GM18520 (cell line): ENCODE measurements around the gene ARHGAP22.

ENCODE experiments used
- ATAC-seq: cut with Tn5 transposase; IDR thresholded peaks from one replicate; pipeline ENCODE4 v1.9.1; 2021; ENCODE audit not compliant: unreplicated experiment

Gene ARHGAP22

DNA sequence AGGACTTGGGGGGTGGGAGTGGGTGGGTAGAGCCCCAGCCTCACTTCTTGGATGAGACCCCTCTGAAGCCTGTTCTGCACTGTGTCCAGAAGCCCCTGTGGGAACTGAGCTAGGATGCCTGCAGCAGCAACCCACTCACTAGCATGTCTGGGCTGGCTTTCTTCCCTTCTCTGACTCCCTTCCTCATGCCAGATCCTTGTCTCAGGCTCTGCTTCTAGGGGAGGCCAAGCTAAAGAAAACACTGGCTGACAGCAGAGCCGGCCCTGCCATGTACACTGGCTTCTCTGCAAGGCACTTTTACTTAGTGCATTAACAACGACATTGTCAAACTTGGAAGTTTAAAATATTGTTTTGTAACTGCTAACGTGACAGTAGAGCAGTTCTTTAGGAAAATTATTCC is 50.2 kb downstream of the ARHGAP22 start:
- no peak for ATAC-seq

DNA sequence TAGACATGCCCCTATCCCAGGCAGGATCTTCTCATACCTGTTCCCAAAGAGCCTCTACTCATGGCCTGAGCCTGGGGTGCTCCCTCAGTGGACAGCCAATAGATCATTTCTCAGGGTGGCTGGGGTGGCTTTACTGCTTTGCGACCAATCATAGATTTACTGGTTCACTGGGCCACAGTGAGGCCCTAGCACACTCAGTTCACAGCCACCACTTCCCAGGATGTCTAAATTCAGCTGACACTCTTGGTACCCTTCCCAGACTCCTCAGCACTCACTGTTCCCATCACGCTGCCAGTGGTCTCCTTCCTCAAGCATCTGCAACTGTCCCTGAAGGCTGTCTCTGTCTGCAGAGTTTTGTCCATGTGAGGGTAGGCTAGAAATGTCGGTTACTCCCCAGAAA is 50.6 kb downstream of the ARHGAP22 start:
- no peak for ATAC-seq

DNA sequence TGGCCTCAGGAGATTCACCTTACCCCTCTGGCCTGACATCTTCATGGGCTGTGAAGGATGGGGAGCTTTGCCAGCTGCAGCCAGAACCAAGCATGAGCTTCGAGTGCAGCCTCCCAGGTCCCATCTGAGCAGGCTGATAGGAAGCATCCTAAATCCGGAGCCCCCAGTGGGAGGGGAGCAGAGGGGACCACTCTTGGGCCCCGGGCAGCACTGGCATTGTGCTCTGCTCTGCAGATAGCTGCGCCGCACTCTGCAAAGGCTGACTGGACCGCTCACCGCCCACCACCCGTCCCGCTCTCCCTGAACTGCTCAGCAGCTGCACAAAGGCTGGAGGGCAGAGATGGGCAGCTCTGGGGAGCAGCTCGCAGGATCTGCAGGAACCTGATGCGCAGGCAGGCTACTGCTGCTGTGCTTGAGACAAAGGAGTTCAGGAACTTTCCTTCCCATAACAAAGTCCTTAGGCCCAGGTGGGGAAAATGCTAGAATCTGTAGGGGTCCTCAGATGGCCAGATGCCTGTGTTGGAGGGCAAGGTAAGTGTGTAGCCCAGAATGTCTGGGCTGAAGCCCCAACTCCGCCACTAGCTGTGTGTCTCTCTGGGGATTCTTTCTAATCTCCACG is 51.8 kb downstream of the ARHGAP22 start:
- ATAC-seq = no peak

- no peak for ATAC-seq
Observed at GRCh38 chr10:48551861-48552591, 52.8 kb downstream of the ARHGAP22 start.

GRCh38 chr10:48550977-48551376 is 53.9 kb downstream of the ARHGAP22 start:
- no peak for ATAC-seq

- ATAC-seq = no peak
Observed at GRCh38 chr10:48550071-48550691, 54.7 kb downstream of the ARHGAP22 start.

- ATAC-seq = no peak
Observed at GRCh38 chr10:48549236-48549635, 55.6 kb downstream of the ARHGAP22 start.

GRCh38 chr10:48548531-48549135 is 56.2 kb downstream of the ARHGAP22 start:
- ATAC-seq = no peak

DNA sequence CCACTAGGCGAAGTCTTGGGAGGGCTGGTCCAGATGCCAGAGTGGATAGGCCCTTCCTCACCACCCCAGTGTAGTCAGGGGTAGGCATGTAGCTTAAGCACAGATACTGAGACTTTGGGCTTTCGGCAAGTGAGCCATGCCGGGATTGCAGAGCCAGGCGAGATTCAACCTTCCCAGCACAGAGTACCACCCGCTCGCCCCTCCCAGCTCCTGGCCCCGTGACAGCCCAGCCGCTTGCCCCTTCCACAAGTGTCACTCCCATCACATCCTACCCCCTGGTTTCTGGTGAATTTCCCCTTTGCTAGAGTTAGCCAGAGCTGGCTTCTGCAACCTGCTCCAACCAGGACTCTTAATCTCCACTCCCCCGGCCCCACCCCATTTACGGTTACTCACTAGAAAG is 56.9 kb downstream of the ARHGAP22 start:
- no peak for ATAC-seq

- ATAC-seq = no peak
Observed at GRCh38 chr10:48547061-48547895, 57.6 kb downstream of the ARHGAP22 start.

DNA sequence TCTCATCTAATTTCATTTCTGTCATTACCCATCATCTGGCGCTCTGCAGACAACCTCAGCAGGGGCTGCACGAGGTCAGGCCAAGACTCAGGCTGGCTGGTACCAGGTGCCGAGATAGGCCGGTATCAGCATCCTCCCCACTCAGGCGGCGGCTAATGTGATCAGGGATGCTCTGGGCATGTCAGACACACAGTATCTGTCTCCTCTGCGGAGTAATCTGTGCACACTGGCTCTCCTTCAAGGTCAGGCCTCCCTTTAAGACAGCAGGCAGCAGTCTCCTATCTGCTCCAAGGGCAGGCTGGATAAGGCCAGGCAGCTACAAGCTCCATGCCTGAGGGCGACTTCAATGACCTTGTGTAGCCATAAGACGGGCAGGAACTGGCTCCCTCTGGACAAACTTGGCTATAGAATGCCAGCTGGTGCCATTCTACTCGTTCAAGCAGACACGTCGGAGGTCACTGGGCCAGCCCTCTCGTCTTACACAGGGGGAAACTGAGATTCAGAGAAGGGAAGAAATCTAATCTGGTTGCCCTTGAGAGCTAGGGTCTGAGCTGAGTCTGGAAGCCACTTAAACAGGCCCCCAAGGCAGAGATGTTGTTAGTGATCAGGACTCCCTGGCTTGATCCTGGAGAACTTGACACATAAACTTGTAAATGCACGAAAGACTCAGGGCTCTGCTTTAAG is 59.3 kb downstream of the ARHGAP22 start:
- ATAC-seq = no peak

GRCh38 chr10:48543182-48543844 is 61.6 kb downstream of the ARHGAP22 start:
- ATAC-seq = no peak

DNA sequence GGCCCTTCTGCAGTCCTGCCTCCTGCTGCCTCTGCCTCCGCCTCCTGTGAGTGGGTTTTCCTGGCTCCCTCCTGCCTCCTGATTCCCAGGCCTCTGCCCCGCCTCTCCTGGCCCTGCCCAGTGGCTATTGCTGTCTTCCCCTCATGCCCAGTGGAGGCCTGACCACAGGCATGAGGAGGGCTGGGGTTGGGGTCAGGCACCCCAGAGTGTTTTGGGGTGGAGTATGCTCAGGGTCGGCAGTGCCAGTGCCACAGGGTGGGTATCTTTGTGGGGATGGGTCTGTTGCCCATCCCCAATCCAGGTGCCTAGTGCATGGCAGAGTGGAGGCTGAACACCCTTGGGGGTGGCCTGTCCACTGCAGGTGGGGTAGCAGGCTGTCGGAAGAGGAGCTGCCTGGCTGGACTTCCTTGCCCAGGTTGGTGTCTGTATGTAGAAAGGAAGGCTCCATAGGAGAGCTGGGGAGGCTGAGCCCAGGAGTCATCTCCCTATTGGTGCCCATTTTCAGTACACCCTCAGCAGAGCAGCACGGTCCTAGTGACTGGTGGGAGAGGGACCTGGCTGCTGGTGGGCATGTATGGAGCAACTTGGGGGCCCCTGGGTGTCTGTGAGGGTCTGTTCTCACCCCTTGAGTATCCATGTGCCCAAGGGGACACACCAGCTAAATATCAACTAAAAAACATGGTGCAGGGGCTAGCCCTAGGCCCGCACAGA is 62.2 kb downstream of the ARHGAP22 start:
- no peak for ATAC-seq

GRCh38 chr10:48541144-48541795 is 63.6 kb downstream of the ARHGAP22 start:
- ATAC-seq = no peak

DNA sequence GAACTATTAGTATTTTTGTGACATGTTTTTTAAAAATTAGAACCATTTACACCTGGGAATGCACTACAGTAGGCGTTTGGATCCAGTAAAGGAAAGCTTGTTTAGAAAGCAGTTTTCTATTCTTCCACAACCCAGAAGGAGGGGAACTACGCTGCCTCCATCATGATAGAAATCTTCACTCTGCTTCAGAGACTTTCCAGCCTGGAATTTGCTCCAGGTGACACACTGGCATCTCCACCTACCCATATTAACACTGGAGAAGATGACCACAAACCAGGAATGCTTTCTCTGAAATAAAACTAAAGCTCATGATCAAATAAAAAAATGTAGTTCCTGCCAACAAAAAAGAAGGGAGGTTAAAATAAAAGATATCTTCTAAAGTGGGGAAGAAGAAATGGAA is 66.3 kb downstream of the ARHGAP22 start:
- ATAC-seq = no peak

GRCh38 chr10:48536916-48537890 is 67.7 kb downstream of the ARHGAP22 start:
- no peak for ATAC-seq

GRCh38 chr10:48536156-48536500 is 68.7 kb downstream of the ARHGAP22 start:
- no peak for ATAC-seq
